GM23338 (cell line): ENCODE results near the gene RAD52. TPM values are rescaled to one million over a fixed set of nuclear protein-coding genes. Genes with fewer than 3 reads are reported as not detected.

Experiments used
- ATAC-seq: fragments of 200-7000 bp; cut with Tn5 transposase; 3 replicates; pipeline ENCODE4 v1.9.1; 2020
- DNase-seq: peaks from one replicate; pipeline ENCODE4 v3.0.0-alpha.2; 2015; ENCODE audit warnings: low spot score
- H2AFZ ChIP-seq: fragments of 200-600 bp; sonication (generic); 2 replicates; pipeline ENCODE4 v1.8.0; 2016; ENCODE audit warnings: antibody characterized with exemption, mild to moderate bottlenecking, moderate library complexity
- H3F3A ChIP-seq: fragments of 200-600 bp; sonication (generic); replicated peaks from 2 replicates; pipeline ENCODE4 v1.8.0; 2017; ENCODE audit warnings: antibody characterized with exemption, mixed run types, low read depth
- H3K27ac ChIP-seq: fragments of 200-600 bp; sonication (generic); 2 replicates; pipeline ENCODE4 v1.6.1; 2016; ENCODE audit warnings: low read depth
- H3K27me3 ChIP-seq: fragments of 200-600 bp; sonication (generic); 2 replicates; pipeline ENCODE4 v1.8.0; 2016; ENCODE audit warnings: mild to moderate bottlenecking, mixed run types, moderate library complexity; ENCODE audit not compliant: insufficient read depth
- H3K36me3 ChIP-seq: fragments of 200-600 bp; sonication (generic); 2 replicates; pipeline ENCODE4 v1.8.0; 2016; ENCODE audit warnings: mild to moderate bottlenecking; ENCODE audit not compliant: insufficient read depth
- H3K4me1 ChIP-seq: fragments of 200-600 bp; sonication (generic); 2 replicates; pipeline ENCODE4 v1.8.0; 2016; ENCODE audit warnings: mild to moderate bottlenecking, moderate library complexity; ENCODE audit not compliant: insufficient read depth
- H3K4me2 ChIP-seq: fragments of 200-600 bp; sonication (generic); 2 replicates; pipeline ENCODE4 v1.7.1; 2017; ENCODE audit warnings: mixed run types
- H3K4me3 ChIP-seq: fragments of 200-600 bp; sonication (generic); 2 replicates; pipeline ENCODE4 v1.6.1; 2016; ENCODE audit warnings: mixed run types
- H3K79me2 ChIP-seq: fragments of 200-600 bp; sonication (generic); replicated peaks from 2 replicates; pipeline ENCODE4 v1.8.0; 2017; ENCODE audit warnings: mild to moderate bottlenecking; ENCODE audit not compliant: insufficient read depth
- H3K9me2 ChIP-seq: fragments of 200-600 bp; sonication (generic); 2 replicates; pipeline ENCODE4 v1.8.0; 2017; ENCODE audit not compliant: insufficient read depth
- H4K20me1 ChIP-seq: fragments of 200-600 bp; sonication (generic); replicated peaks from 2 replicates; pipeline ENCODE4 v1.8.0; 2017; ENCODE audit warnings: mild to moderate bottlenecking; ENCODE audit not compliant: insufficient read depth
- H3K27ac Mint-ChIP-seq: 2 replicates; pipeline ENCODE4 v1.8.0; 2020; ENCODE audit warnings: inconsistent platforms, mild to moderate bottlenecking, moderate library complexity, mixed read lengths
- H3K27me3 Mint-ChIP-seq: 3 replicates; pipeline ENCODE4 v1.8.0; 2022; ENCODE audit warnings: low read depth, mild to moderate bottlenecking, moderate library complexity, mixed read lengths, inconsistent platforms; ENCODE audit not compliant: insufficient read depth, poor library complexity
- H3K36me3 Mint-ChIP-seq: 3 replicates; pipeline ENCODE4 v1.8.0; 2021; ENCODE audit warnings: low read depth, mild to moderate bottlenecking, inconsistent platforms, moderate library complexity, mixed read lengths
- H3K4me1 Mint-ChIP-seq: 3 replicates; pipeline ENCODE4 v1.8.0; 2020; ENCODE audit warnings: mild to moderate bottlenecking, inconsistent platforms, mixed read lengths
- H3K4me3 Mint-ChIP-seq: 3 replicates; pipeline ENCODE4 v1.8.0; 2021; ENCODE audit warnings: moderate library complexity, mild to moderate bottlenecking, inconsistent platforms, mixed read lengths
- H3K9me3 Mint-ChIP-seq: 3 replicates; pipeline ENCODE4 v1.8.0; 2020; ENCODE audit warnings: moderate library complexity, mild to moderate bottlenecking, inconsistent platforms, mixed read lengths
- CREB1 ChIP-seq: fragments of 250-450 bp; sonication (Bioruptor Pico); IDR thresholded peaks from 2 replicates; pipeline ENCODE4 v1.5.0; 2020; ENCODE audit warnings: low read depth, mild to moderate bottlenecking, moderate library complexity
- CTCF ChIP-seq, 2 experiments: fragments of 200-600 bp in 1 of 2; sonication (generic) in 1 of 2; conservative IDR thresholded peaks; 2 replicates each; pipeline versions ENCODE4 v1.5.1 to v1.6.1; 2016 to 2017; ENCODE audit warnings: antibody characterized with exemption in 2 of 2, low read depth in 2 of 2, mild to moderate bottlenecking in 2 of 2, moderate library complexity in 1 of 2
- ETS1 ChIP-seq: IDR thresholded peaks from 2 replicates; pipeline ENCODE4 v1.6.1; 2016; ENCODE audit warnings: antibody characterized with exemption
- EZH2 ChIP-seq: fragments of 200-600 bp; sonication (generic); IDR thresholded peaks from one replicate; pipeline ENCODE4 v1.8.0; 2017; ENCODE audit warnings: antibody characterized with exemption, mild to moderate bottlenecking, low read depth; ENCODE audit not compliant: unreplicated experiment
- EZH2phosphoT487 ChIP-seq: fragments of 200-600 bp; sonication (generic); IDR thresholded peaks from one replicate; pipeline ENCODE4 v1.8.1; 2018; ENCODE audit warnings: antibody characterized with exemption; ENCODE audit not compliant: unreplicated experiment
- JUNB ChIP-seq: IDR thresholded peaks from one replicate; pipeline ENCODE4 v1.6.1; 2016; ENCODE audit warnings: antibody characterized with exemption; ENCODE audit not compliant: unreplicated experiment
- NANOG ChIP-seq: IDR thresholded peaks from 2 replicates; pipeline ENCODE4 v1.6.1; 2016; ENCODE audit warnings: antibody characterized with exemption, borderline replicate concordance
- POLR2AphosphoS5 ChIP-seq: IDR thresholded peaks from 2 replicates; pipeline ENCODE4 v1.6.1; 2016; ENCODE audit warnings: antibody characterized with exemption, low read depth
- REST ChIP-seq: IDR thresholded peaks from one replicate; pipeline ENCODE4 v1.6.1; 2018; ENCODE audit warnings: antibody characterized with exemption; ENCODE audit not compliant: unreplicated experiment
- STAT1 ChIP-seq: IDR thresholded peaks from one replicate; pipeline ENCODE4 v1.6.1; 2016; ENCODE audit warnings: antibody characterized with exemption; ENCODE audit not compliant: unreplicated experiment
- ZNF114 ChIP-seq: fragments of 250-450 bp; sonication (Bioruptor Pico); IDR thresholded peaks from 2 replicates; pipeline ENCODE4 v1.5.0; 2020; ENCODE audit warnings: mild to moderate bottlenecking, moderate library complexity
- ZNF331 ChIP-seq: fragments of 250-450 bp; sonication (Bioruptor Pico); IDR thresholded peaks from 2 replicates; pipeline ENCODE4 v1.5.0; 2020; ENCODE audit warnings: low read depth, mild to moderate bottlenecking, moderate library complexity
- ZNF462 ChIP-seq: fragments of 250-450 bp; sonication (Bioruptor Pico); IDR thresholded peaks from 2 replicates; pipeline ENCODE4 v1.5.0; 2020; ENCODE audit warnings: mild to moderate bottlenecking, moderate library complexity
- polyA plus RNA-seq: library from polyadenylated mRNA; unstranded; fragments of >200 nt; fragmentation: Nextera tagmentation; extraction: Ambion mirVana; gene quantifications from 2 replicates; pipeline ENCODE4 v1.2.1, GENCODE V29; 2016
- total RNA-seq: library from RNA; depleted of rRNA; stranded (reverse); fragments of >200 nt; shearing (Covaris generic); gene quantifications from 2 replicates; pipeline ENCODE4 v1.2.3, GENCODE V29; 2014

The RAD52 gene
- total and polyA plus RNA-seq, 2 experiments from 2014 or later, result 10.9 to 21.3 TPM

- Mint-ChIP-seq H3K9me3 (no peaks in the 10 kb centered on the region; the same call in 2 of the 3 replicates), H3K36me3 (no peaks in the 10 kb centered on the region), H3K27me3 (peaks cover 5% of the 10 kb centered on the region), H3K4me3 (no peak overlapping the region), H3K27ac (no peak overlapping the region), H3K4me1 (no peaks in the 10 kb centered on the region)
- H3F3A ChIP-seq, result no peaks in the 10 kb centered on the region
- no peak overlapping the region for H3K27ac ChIP-seq
- H2AFZ ChIP-seq, result peak overlapping the region; percentile 52; the same call in 1 of the 2 replicates
- no peaks in the 10 kb centered on the region for H3K36me3 ChIP-seq
- H3K4me3 ChIP-seq, result no peak overlapping the region
- TF ChIP-seq CREB1 (CRISPR knock-in tag) (no peak), POLR2AphosphoS5 (no peak), ZNF114 (no peak), NANOG (no peak), REST (no peak), JUNB (no peak), STAT1 (no peak), ZNF331 (CRISPR knock-in tag) (no peak), CTCF (conservative IDR thresholded peaks at IDR 0.05; ENCODE audit: low read depth in 2 of 2) (no peak), ZNF462 (CRISPR knock-in tag) (no peak), ETS1 (no peak), EZH2phosphoT487 (no peak), EZH2 (no peak)
- H3K4me1 ChIP-seq, result no peaks in the 10 kb centered on the region
- no peaks in the 10 kb centered on the region for H4K20me1 ChIP-seq
- DNase-seq, result peak; percentile 9
- peak; percentile 51 for ATAC-seq
- H3K4me2 ChIP-seq, result no peak overlapping the region
- peaks cover 10% of the 10 kb centered on the region for H3K9me2 ChIP-seq
- no peaks in the 10 kb centered on the region for H3K79me2 ChIP-seq
- no peaks in the 10 kb centered on the region for H3K27me3 ChIP-seq
Measured at GRCh38 chr12:974271-974862, 24.9 kb upstream of the RAD52 start.
